Measurements from ENCODE around the gene VSIG10L2.
"Not testable (repeated sequence)": the region's sequence is repeated elsewhere in the genome, so short reads cannot be mapped to it uniquely, and the experiment has no call there.

The VSIG10L2 gene

DNA sequence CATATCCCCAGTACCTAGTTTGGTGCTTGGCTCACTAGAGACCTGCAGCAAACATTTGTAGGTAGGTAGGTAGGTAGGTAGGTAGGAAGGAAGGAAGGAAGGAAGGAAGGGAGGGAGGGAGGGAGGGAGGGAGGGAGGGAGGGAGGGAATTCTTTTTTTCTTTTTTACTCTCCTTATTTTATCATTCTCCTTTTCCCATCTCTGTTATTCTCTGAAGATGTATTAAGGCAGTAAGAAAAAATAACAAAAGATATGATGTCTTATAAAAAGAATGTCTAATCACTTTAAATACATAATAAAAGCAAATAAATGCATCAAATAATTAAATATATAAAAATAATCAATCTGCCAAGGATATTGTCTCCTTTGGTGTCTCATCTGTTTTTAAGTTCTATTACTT, 28.4 kb downstream of the VSIG10L2 start:
- no peak for DNase-seq

DNA sequence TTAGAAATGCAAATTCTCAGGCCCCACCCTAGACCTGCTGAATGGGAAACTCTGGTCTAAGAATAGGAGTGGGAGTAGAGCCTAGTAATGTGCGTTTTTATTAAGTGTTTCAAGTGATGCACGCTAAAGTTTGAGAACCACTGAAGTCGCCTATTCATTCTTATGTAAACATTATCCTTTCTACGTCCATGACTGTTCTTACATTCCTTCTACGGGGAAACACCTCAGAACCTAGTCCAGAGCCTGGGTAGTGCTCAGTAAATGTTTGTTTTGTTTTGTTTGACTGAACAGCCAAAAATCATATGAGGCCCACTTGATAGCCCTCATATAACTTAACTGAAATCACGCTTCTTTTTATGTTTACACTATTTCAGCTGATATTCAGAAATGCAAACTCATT, 29.8 kb downstream of the VSIG10L2 start:
- DNase-seq, result no peak

DNA sequence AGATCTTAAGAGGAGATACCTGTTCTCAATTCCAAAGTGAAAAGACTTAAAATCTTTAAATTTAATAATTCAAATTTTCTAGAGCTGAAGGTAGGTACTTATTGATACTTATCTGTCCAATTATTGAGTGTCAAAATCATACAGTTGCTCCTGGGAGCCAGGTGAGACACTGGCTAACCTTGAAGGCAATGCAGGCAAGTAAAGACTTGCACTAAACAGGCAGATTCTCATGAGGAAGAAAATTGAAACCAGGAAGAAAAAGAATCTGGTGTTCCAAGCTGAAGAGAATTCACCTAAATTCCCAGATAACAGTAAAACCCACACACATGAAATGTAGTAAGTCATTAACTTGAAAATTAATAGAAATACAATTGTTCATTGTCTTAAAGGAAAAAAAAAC, 30.3 kb downstream of the VSIG10L2 start:
- no peak for DNase-seq

DNA sequence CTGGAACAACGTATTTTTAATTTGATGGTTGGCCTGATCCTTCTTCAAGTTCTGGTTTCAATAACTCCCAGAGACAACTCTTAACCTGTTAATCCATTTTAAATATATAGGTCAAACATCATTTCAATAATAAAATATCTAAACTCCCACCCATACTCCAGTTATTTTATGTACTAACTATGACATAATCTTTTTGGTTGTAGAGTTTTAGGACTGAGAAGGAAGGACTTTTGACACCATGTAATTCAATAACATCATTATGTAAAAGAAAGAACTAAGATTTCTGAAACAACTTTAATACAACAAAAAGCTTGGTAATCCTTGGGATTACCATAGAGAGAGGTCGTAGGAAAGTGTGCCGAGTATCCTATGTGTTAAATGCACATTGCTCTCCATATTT, 31.5 kb downstream of the VSIG10L2 start:
- no peak for DNase-seq

DNA sequence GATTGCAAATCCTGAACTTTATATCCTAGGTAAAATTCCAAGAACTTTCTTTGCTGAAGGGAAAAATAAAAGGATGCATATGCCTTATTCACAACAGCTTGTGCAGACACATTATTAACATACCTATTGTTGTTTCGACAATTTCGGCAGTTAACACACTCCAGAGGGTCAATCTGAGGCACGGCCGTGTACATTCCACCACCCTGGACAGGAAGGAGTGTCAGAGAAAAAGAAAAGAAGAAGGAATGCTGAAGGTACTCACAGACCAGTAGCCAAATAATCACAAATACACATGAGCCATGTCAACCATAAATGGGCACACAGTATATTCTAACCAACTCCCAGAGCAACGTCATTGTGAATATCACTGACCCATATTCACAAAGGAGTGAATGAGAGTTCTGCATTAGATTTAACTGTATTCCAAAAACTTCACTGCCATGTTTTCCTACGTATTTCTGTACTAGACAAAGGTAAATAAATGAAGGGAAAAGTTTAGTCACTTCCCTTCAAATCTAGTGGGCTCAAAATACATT, 32.4 kb downstream of the VSIG10L2 start:
- no peak for DNase-seq

DNA sequence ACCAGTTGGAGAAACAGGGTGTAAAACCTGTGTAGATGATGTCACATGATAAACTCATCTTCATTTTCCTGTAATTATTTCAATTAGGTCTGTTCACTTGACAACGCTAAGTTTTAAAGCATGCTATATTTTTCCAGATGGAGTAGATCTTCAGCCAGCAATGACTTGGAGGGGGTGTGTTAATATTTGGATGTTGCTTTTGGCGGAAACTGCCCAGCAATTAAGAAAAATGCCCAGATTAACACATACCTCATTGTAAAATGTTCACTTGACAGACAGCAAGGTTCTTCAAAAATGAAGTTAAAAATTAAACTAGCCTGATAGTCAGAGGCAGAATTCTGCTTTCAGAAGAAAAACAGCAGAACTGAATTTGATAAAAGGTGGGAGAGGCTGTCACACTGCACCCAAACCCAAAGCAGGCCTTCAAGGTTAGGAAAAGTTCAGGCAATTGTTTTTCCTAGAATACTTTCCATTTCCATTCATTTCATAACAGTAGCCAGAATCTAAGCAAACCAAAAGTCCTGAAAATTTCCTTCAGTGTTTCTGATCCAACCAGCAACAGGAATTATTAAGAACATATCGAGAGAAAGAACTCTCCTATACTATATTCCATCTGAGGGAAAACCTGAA, 33.0 kb downstream of the VSIG10L2 start:
- DNase-seq, result no peak

DNA sequence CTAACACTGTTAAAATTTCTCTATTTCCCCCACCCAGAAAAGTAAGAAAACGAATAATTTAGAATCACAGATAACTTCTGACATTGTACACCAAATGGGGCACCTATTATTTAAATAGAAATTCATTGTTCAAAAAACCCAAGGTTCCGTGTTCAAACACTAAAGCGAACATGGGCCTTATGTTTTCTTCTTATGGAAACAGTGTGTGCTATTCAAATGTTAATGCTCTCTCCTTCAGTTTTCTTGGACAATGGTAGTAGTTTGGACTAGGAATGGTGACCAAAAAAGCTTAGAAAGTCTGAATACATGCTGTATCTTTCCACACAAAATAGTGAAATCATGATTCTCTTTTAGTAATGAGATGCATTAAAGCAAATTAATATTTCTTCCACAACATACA, 33.7 kb downstream of the VSIG10L2 start:
- no peak for DNase-seq

DNA sequence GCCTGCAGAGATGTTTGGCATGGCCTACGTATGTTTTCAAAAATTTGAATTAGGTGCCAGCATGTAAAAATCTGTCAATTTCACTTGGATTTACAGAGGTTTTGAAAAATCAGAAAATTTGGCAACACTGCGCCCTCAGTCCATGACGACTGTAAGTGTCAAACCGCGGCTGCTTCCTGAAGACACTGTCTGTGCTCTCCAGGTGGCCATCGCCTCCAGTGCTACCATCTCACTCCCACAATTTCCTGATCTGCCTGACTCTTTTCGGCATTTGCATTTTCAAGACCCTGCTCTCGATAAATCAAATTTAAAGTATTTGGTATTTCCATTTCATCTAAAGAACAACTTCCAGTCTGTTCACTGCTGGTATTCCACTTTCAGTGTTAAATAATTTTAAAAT, 34.6 kb downstream of the VSIG10L2 start:
- DNase-seq, result no peak

DNA sequence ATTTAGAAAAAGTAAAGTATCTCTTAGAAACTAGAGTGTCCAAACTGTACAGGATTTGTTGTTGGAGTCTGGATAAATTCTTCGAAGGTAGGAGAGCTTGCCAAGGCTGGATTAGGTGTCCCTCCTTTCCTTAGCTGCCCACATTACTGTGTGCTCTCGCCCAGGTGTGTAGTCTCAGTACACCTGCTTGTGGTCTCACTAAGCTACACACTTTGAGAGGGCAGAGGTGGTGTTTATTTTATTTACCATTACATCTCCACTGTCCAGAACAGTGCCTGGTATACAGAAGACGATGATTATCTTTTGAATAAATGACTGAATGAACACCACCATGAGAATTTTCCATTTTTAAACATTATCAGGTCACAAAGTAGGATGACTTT, 36.5 kb downstream of the VSIG10L2 start:
- no peak for DNase-seq

DNA sequence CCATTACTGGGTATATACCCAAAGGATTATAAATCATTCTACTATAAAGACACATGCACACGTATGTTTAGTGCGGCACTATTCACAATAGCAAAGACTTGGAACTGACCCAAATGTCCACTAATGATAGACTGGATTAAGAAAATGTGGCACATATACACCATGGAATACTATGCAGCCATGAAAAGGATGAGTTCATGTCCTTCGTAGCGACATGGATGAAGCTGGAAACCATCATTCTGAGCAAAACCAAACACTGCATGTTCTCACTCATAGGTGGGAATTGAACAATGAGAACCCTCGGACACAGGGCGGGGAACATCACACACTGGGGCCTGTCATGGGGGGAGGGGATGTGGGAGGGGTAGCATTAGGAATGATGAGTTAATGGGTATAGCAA, 40.1 kb downstream of the VSIG10L2 start:
- not testable (repeated sequence) for DNase-seq

DNA sequence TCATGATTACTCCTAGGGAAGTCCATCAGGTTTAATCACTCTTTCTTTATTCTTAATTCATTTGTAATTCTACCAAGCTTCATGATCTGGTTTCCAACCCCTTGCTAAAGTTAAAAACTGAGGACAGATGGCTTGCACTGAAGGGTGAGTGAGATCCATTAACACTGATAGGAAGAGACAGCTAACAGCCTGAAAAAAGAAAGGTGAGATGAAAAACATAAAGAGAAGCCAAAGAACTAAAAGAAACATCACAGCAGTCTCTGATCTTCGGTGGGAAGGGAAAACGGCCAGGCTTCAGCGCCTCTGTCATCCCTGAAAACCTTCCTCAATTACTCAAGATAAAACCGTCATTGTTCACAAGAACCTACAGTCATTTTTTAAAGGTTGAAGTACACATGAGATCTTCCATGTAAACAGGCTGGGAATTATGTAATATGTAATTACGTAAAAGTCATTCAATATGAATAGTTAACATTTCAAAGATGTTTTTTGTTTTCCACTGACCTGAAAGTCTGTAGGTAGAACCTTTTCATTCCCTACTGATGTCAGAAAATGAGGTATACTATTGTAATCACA, 41.3 kb downstream of the VSIG10L2 start:
- DNase-seq, result no peak

DNA sequence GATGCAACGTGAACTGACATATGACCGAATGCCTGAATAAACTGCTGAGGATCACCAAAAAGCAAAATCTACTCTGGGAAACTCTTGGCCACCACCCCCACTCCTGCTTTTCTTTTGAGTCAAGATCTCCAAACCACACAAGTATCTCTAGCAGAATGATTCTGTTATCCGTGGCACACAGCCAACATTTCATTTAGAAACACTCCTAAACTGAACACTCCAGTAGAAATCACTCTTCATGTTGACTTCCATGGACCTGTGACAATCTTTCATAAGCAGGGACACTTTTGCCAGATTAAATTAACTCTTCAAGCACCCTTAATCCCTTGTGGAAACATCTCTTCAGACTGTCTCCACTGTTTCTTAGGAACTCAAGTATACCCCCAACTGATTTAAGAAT, 44.4 kb downstream of the VSIG10L2 start:
- peak; percentile 29 for DNase-seq

DNA sequence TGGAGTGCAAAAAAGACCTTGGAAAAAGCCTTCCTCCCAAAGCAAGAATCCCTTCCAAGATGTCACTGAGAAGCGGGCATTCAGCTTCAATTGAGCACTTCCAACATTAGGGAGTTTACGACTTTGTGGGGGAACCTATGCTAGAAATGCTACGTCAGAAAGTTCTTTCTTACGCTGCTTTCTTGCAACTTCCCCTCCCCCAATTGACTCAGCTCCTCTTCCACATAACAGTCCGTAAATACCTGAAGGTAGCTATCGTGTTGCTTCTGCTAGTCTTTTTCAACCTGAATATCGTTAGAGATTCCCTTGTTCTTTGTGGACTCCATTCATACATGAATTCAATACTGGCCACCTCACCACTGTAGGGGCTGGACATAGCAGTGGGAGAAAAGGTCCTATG, 47.0 kb downstream of the VSIG10L2 start:
- DNase-seq, result no peak

DNA sequence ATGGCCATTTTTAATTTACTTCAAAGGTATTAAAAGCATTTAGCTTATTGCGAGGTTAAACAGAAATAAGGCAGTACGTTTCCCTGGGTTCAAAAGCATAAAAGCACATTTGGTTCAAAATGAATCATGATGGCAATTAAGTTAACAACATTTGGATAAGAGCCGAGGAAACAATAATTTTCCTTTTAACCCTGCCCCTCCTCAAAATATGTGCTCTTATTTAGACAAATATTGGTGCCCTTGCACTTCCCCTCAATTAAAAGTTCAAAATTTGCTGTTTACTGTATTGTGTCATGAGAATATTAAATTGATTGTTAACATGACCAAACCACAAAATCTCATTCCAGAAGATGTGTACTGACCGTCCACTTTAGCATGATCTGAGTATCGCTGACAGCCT, 48.7 kb downstream of the VSIG10L2 start:
- no peak for DNase-seq

DNA sequence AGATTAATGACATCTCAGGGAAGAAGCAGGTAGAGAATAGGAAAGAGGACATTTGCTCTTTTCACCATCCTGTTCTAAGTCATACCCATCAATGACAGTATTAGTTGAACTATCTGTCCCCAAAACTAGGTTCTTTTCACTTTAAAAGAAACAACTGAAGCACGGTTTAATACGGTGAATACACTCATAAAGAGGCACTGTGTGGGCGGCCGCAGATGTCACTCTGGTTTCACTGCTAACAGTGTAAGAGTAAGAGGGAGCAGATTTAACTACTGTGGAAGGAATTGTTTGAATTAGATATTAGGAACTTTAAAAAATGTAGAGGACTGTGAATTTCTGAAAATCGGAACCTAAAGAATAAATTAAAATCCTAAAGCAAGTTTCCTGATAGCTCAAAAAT, 49.5 kb downstream of the VSIG10L2 start:
- DNase-seq, result no peak

DNA sequence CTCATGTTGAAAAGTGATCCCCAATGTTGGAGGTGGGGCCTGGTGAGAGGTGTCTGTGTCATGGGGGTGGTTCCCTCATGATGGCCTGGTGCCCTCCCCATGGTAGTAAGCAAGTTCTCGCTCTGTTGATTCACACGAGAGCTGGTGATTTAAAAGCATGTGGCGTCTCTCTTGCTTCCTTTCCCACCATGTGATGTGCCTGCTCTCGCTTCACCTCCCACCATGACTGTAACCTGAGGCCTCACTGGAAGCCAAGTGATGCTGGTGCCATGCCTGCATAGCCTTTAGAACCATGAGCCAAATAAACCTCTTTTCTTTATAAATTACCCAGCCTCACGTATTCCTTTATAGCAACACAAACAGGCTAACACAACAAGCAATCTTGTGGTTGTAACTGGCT, 52.4 kb downstream of the VSIG10L2 start:
- DNase-seq, result no peak

DNA sequence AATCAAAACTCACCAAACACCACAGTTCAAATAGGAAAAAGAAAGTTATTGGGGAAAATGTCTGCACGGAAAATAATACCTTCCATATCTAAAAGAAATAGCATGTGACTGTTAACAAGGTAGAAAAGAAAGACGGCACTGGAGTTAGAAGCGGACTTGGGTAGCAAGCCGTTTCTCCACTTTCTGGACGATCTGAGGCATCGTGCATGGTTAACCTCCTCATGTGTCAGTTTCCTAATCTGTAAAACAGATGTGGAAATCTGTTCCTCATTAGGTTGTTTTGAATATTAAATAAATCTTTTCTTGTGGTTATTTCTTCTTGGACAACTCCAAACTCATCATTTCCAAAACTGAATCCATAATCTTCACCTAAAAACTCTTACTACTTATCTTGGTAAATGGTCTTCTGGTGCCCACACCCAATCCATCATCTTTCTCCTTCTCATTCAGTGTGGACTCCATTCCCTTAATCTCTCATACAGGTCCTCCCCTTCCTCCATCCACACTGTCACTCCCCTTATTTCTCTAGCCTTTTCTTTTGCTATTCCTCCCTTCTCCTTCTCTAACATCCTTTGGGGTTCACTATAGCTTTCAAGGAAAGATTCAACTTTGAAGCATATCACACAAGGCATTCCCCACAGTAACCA, 53.5 kb downstream of the VSIG10L2 start:
- DNase-seq, result no peak

DNA sequence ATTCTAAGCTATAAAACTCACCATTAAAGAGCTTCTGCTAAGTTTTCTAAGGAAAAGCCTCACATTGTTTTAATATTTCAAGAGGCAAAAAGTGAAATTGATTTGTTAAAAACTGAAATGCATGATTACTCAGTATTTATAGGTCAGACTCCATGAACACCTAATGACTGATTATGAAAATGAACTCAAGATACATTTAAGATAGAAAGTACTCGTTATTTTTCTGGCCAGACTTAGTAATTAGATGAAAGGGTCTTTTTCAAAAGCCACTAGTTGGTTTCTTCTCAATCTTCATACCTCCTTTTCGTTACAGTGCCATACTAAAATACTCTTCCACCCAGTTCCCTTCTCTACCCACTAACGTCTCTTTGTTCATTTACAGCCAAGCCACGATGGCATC, 56.3 kb downstream of the VSIG10L2 start:
- DNase-seq, result no peak

All from NCI-H345 (cell line).